GM10248 (cell line): ENCODE results near the gene FBXL17.
"Not testable (repeated sequence)": the region's sequence is repeated elsewhere in the genome, so short reads cannot be mapped to it uniquely, and the experiment has no call there.

Source experiments
- CTCF ChIA-PET: fragments of 300-600 bp; sonication (Branson Sonifier 250); formaldehyde crosslinking; extraction: SDS; loops from one replicate; lab custom pipeline; 2021; ENCODE audit warnings: antibody characterized with exemption; lab: Yijun Ruan, JAX
- POLR2A ChIA-PET: fragments of 350-650 bp; sonication (Branson Sonifier 250); formaldehyde crosslinking; extraction: SDS; loops from one replicate; lab custom pipeline; 2020; ENCODE audit warnings: antibody characterized with exemption; lab: Yijun Ruan, JAX
- DNase-seq: peaks from one replicate; pipeline ENCODE4 v3.0.0; 2012; ENCODE audit errors: extremely low spot score
- CTCF ChIP-seq: IDR thresholded peaks from 2 replicates; pipeline ENCODE4 v1.5.1; 2012; ENCODE audit warnings: mild to moderate bottlenecking, low read depth; ENCODE audit errors: extremely low read depth, missing control alignments, control extremely low read depth

Gene FBXL17

GRCh38 chr5:108167174-108167573 lies 214.7 kb downstream of the FBXL17 start:
- TF ChIP-seq CTCF = no peak
- DNase-seq = no peak
- ChIA-PET CTCF (interaction anchor here (1.5 kb wide), 1 partner anchor 12 kb away, joined by 3 read pairs; no protein-coding TSS in a partner anchor), POLR2A (no interaction called here)

- TF ChIP-seq CTCF = no peak
- POLR2A ChIA-PET = no interaction called here
- no peak for DNase-seq
- CTCF ChIA-PET = no interaction called here
Observed at GRCh38 chr5:108164574-108164973, 217.3 kb downstream of the FBXL17 start.

- DNase-seq, POLR2A ChIA-PET: not testable (repeated sequence)
- CTCF ChIA-PET = interaction anchor here (1.1 to 1.4 kb wide), 2 partner anchors 10 to 19 kb away, joined by 3 read pairs; no protein-coding TSS in a partner anchor
Observed at GRCh38 chr5:108152854-108153253, 229.0 kb downstream of the FBXL17 start.

GRCh38 chr5:108149369-108149768 lies 232.5 kb downstream of the FBXL17 start:
- CTCF ChIA-PET = interaction anchor here (0.7 to 1.4 kb wide), 2 partner anchors 11 to 195 kb away, joined by 3 read pairs; no protein-coding TSS in a partner anchor
- DNase-seq = no peak
- TF ChIP-seq CTCF = no peak
- POLR2A ChIA-PET = no interaction called here

GRCh38 chr5:108148715-108149139 lies 233.2 kb downstream of the FBXL17 start:
- POLR2A ChIA-PET = no interaction called here
- DNase-seq = no peak
- CTCF ChIA-PET = interaction anchor here (1.4 kb wide), 1 partner anchor 12 kb away, joined by 3 read pairs; no protein-coding TSS in a partner anchor
- peak; percentile 46 for TF ChIP-seq CTCF

- TF ChIP-seq CTCF = no peak
- no peak for DNase-seq
- ChIA-PET CTCF (interaction anchor here (1.2 to 1.6 kb wide), 2 partner anchors 9 to 199 kb away, joined by 3 to 4 read pairs; no protein-coding TSS in a partner anchor), POLR2A (no interaction called here)
Observed at GRCh38 chr5:108146222-108146621, 235.7 kb downstream of the FBXL17 start.

GRCh38 chr5:108145351-108145750 lies 236.5 kb downstream of the FBXL17 start:
- ChIA-PET POLR2A (no interaction called here), CTCF (interaction anchor here (1.6 kb wide), 1 partner anchor 200 kb away, joined by 4 read pairs; no protein-coding TSS in a partner anchor)
- no peak for DNase-seq
- TF ChIP-seq CTCF = no peak
